Trophoblast cell (in vitro differentiated cells and primary cell): Measurements from ENCODE around the gene TRABD2B.

Source experiments
- DNase-seq, 2 donors: peaks; one replicate each; pipeline ENCODE4 v3.0.0-alpha.2; 2016
- H2AFZ ChIP-seq: 2 replicates; pipeline ENCODE4 v1.6.1; 2013; ENCODE audit warnings: low read length, moderate library complexity, mild to moderate bottlenecking; ENCODE audit not compliant: insufficient read depth, poor library complexity
- H2AK5ac ChIP-seq: 2 replicates; pipeline ENCODE4 v1.6.1; 2013; ENCODE audit warnings: mild to moderate bottlenecking, low read length
- H2BK120ac ChIP-seq: 2 replicates; pipeline ENCODE4 v1.6.1; 2013; ENCODE audit warnings: low read length, mild to moderate bottlenecking, moderate library complexity; ENCODE audit not compliant: insufficient read depth, poor library complexity
- H2BK12ac ChIP-seq: 2 replicates; pipeline ENCODE4 v1.6.1; 2013; ENCODE audit warnings: mild to moderate bottlenecking, low read length, moderate library complexity
- H2BK5ac ChIP-seq: 2 replicates; pipeline ENCODE4 v1.6.1; 2013; ENCODE audit warnings: low read length, low read depth, moderate library complexity, mild to moderate bottlenecking; ENCODE audit not compliant: poor library complexity
- H3K14ac ChIP-seq: 2 replicates; pipeline ENCODE4 v1.6.1; 2013; ENCODE audit warnings: mild to moderate bottlenecking, low read length
- H3K18ac ChIP-seq: 2 replicates; pipeline ENCODE4 v1.6.1; 2013; ENCODE audit warnings: mild to moderate bottlenecking, low read length
- H3K23ac ChIP-seq: 2 replicates; pipeline ENCODE4 v1.6.1; 2013; ENCODE audit warnings: low read length
- H3K27ac ChIP-seq: 2 replicates; pipeline ENCODE4 v1.5.1; 2013; ENCODE audit warnings: low read depth, mild to moderate bottlenecking, inconsistent platforms, low read length, moderate library complexity
- H3K27me3 ChIP-seq: 2 replicates; pipeline ENCODE4 v1.6.1; 2013; ENCODE audit warnings: inconsistent platforms, mild to moderate bottlenecking, low read length, moderate library complexity; ENCODE audit not compliant: insufficient read depth
- H3K36me3 ChIP-seq, 2 experiments: 1 replicate in 1 of 2; 2 replicates in 1 of 2; pipeline ENCODE4 v1.6.1; 2013; ENCODE audit warnings: low read length in 2 of 2, mild to moderate bottlenecking in 2 of 2, moderate library complexity in 1 of 2; ENCODE audit not compliant: insufficient read depth in 2 of 2, control insufficient read depth in 1 of 2
- H3K4ac ChIP-seq: 2 replicates; pipeline ENCODE4 v1.6.1; 2013; ENCODE audit warnings: low read depth, mild to moderate bottlenecking, low read length, moderate library complexity
- H3K4me1 ChIP-seq, 2 experiments: 1 replicate in 1 of 2; 2 replicates in 1 of 2; pipeline ENCODE4 v1.6.1; 2013; ENCODE audit warnings: low read length in 2 of 2, mild to moderate bottlenecking in 2 of 2, moderate library complexity in 1 of 2; ENCODE audit not compliant: insufficient read depth in 2 of 2, control insufficient read depth in 1 of 2
- H3K4me2 ChIP-seq: 2 replicates; pipeline ENCODE4 v1.6.1; 2013; ENCODE audit warnings: inconsistent platforms, mild to moderate bottlenecking, low read length, moderate library complexity
- H3K4me3 ChIP-seq: 2 replicates; pipeline ENCODE4 v1.5.1; 2013; ENCODE audit warnings: mild to moderate bottlenecking, low read depth, low read length, inconsistent platforms
- H3K79me1 ChIP-seq: one replicate; pipeline ENCODE4 v1.6.1; 2013; ENCODE audit warnings: low read length
- H3K79me2 ChIP-seq: 2 replicates; pipeline ENCODE4 v1.6.1; 2013; ENCODE audit warnings: low read length, mild to moderate bottlenecking; ENCODE audit not compliant: control insufficient read depth, insufficient read depth, poor library complexity
- H3K9ac ChIP-seq: 2 replicates; pipeline ENCODE4 v1.6.1; 2013; ENCODE audit warnings: mild to moderate bottlenecking, low read length
- H3K9me3 ChIP-seq: 2 replicates; pipeline ENCODE4 v1.6.1; 2013; ENCODE audit warnings: low read depth, mild to moderate bottlenecking, control low read depth, inconsistent platforms, low read length; ENCODE audit not compliant: insufficient read depth
- H4K12ac ChIP-seq: 2 replicates; pipeline ENCODE4 v1.6.1; 2013; ENCODE audit warnings: low read depth, mild to moderate bottlenecking, low read length, moderate library complexity
- H4K8ac ChIP-seq: 2 replicates; pipeline ENCODE4 v1.6.1; 2013; ENCODE audit warnings: low read depth, mild to moderate bottlenecking, low read length, moderate library complexity
- H4K91ac ChIP-seq: one replicate; pipeline ENCODE4 v1.6.1; 2013; ENCODE audit warnings: low read depth, mild to moderate bottlenecking, low read length, moderate library complexity
- WGBS: extraction: QIAGEN DNeasy Blood & Tissue Kit; methylation state at CpG from one replicate; pipeline ENCODE4 v1.1.7; 2013; ENCODE audit warnings: missing lambda C conversion rate; ENCODE audit not compliant: insufficient read length, insufficient coverage; ENCODE audit errors: extremely low coverage; 5-methylcytosine and 5-hydroxymethylcytosine counted together

TRABD2B gene

DNA sequence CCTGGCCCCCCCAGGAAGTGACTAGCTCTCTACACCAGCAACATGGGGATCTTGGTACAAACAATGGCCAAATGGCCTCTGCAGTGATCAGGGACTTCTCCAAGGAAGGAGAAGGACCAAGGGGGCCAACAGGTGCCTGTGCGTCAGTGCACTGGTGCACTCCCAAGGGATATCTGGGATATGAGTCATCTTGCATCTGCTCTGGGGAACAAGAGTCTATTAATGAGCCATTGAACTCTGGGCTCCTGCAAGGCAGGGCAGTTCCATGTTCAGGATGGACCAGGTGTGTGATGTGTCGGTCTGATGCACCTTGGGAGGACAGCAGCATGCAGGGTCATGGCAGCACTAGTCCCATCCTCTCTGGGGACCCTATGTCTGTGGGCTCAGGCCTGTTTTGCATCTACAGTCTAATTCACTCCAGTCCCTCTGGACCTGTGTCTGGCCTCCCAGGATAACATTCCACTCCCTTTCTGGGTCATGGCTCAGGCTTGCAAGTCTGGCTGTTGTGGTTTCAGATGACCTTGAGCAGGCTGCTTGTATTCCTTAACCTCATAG is 125.3 kb downstream of the TRABD2B start:
- Histone ChIP-seq H3K14ac (no peak overlapping the region), H4K12ac (no peak overlapping the region), H3K4ac (no peak overlapping the region), H2BK12ac (no peak overlapping the region), H3K4me1 (peaks cover 2 to 16% of the 10 kb centered on the region in 2 experiments), H2AFZ (no peak overlapping the region), H2BK5ac (no peak overlapping the region), H3K4me2 (no peak overlapping the region), H4K91ac (no peak overlapping the region), H3K36me3 (no peaks in the 10 kb centered on the region), H3K9me3 (no peaks in the 10 kb centered on the region), H3K79me1 (no peaks in the 10 kb centered on the region), H2AK5ac (no peak overlapping the region), H3K79me2 (no peaks in the 10 kb centered on the region), H3K18ac (no peak overlapping the region), H3K27ac (no peak overlapping the region), H3K4me3 (no peak overlapping the region), H2BK120ac (no peak overlapping the region), H4K8ac (no peak overlapping the region), H3K27me3 (no peaks in the 10 kb centered on the region), H3K9ac (no peak overlapping the region), H3K23ac (no peak overlapping the region)
- no CpG with 5 or more reads among the region's 2 CpGs for WGBS
- DNase-seq: peak in 1 of 2 donors; percentile 19

DNA sequence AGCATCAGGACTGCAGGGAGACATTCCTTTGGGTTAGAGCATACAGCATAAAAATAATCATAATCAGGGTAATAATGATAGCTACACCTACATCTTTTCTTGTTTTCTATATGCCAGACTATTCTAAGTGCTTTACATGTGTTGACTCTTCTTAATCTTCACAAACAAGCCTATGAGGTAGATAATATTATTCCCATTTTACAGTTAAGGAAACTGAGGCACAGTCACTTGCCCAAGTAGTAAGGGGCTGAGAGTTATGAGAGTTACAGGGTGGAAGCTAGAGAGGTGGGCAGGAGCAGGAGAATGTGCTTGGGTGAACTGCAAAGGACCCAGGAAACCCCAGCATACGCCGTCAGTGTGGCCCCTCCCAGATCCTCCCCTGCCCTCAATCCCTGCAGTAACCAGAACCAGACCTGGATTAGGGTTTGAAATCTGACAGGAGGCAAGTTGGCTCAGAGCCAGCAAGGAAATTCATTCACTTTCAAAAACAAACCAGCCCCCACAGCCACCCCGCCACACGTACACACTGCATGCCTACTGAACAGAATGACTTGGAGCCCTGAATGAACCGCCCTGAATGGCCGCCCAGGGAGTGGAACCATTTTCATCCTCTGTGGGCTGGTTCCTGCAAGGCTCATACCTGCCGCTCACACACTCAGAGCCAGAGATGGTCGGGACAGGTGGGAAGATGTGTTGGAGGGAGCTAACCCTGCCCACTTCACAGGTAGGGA is 126.1 kb downstream of the TRABD2B start:
- H3K79me1 ChIP-seq: no peaks in the 10 kb centered on the region
- H2BK12ac ChIP-seq: no peak overlapping the region
- H3K9ac ChIP-seq: no peak overlapping the region
- H3K4me1 ChIP-seq: peaks cover 2 to 10% of the 10 kb centered on the region in 2 experiments
- no peak overlapping the region for H3K4me2 ChIP-seq
- H3K36me3 ChIP-seq: no peaks in the 10 kb centered on the region
- no peak overlapping the region for H4K8ac ChIP-seq
- H3K23ac ChIP-seq: no peak overlapping the region
- H3K4me3 ChIP-seq: no peak overlapping the region
- H2AFZ ChIP-seq: no peak overlapping the region
- DNase-seq: no peak
- H2BK120ac ChIP-seq: no peak overlapping the region
- no peak overlapping the region for H3K27ac ChIP-seq
- no peak overlapping the region for H2AK5ac ChIP-seq
- no peaks in the 10 kb centered on the region for H3K27me3 ChIP-seq
- no peak overlapping the region for H4K91ac ChIP-seq
- H3K4ac ChIP-seq: no peak overlapping the region
- no peaks in the 10 kb centered on the region for H3K9me3 ChIP-seq
- no peak overlapping the region for H2BK5ac ChIP-seq
- no peak overlapping the region for H4K12ac ChIP-seq
- H3K18ac ChIP-seq: no peak overlapping the region
- no peaks in the 10 kb centered on the region for H3K79me2 ChIP-seq
- H3K14ac ChIP-seq: no peak overlapping the region
- no CpG with 5 or more reads among the region's 8 CpGs for WGBS

DNA sequence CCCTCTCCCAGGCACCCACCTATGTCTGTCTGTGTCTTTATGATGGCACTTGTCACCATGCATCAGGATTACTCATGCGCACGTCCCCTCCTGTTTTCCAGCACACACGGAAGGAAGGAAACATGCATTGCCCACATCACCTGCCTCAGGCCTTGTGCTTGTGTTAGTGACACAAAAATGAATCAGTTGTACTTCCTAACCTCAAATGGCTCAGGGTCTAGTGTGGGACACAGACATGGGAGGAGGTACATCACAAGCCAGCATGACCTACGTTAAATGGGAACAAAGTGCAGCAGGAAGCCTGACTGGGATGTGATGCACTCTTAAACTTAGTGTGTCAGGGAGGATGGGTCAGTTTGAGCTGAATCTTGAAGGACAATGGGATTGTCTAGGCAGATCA is 126.7 kb downstream of the TRABD2B start:
- H3K4me3 ChIP-seq: no peak overlapping the region
- no peak overlapping the region for H4K8ac ChIP-seq
- no CpG with 5 or more reads among the region's 4 CpGs for WGBS
- H2BK12ac ChIP-seq: no peak overlapping the region
- no peak overlapping the region for H4K12ac ChIP-seq
- no peak overlapping the region for H3K14ac ChIP-seq
- H3K23ac ChIP-seq: no peak overlapping the region
- no peak overlapping the region for H4K91ac ChIP-seq
- no peak overlapping the region for H3K4me2 ChIP-seq
- H2AK5ac ChIP-seq: no peak overlapping the region
- no peaks in the 10 kb centered on the region for H3K27me3 ChIP-seq
- no peaks in the 10 kb centered on the region for H3K79me2 ChIP-seq
- no peak overlapping the region for H3K18ac ChIP-seq
- no peaks in the 10 kb centered on the region for H3K9me3 ChIP-seq
- H2AFZ ChIP-seq: no peak overlapping the region
- peaks cover 0 to 5% of the 10 kb centered on the region in 2 experiments for H3K4me1 ChIP-seq
- H3K27ac ChIP-seq: no peak overlapping the region
- H3K79me1 ChIP-seq: no peaks in the 10 kb centered on the region
- no peak overlapping the region for H3K9ac ChIP-seq
- H2BK5ac ChIP-seq: no peak overlapping the region
- H2BK120ac ChIP-seq: no peak overlapping the region
- no peaks in the 10 kb centered on the region for H3K36me3 ChIP-seq
- H3K4ac ChIP-seq: no peak overlapping the region
- DNase-seq: no peak

DNA sequence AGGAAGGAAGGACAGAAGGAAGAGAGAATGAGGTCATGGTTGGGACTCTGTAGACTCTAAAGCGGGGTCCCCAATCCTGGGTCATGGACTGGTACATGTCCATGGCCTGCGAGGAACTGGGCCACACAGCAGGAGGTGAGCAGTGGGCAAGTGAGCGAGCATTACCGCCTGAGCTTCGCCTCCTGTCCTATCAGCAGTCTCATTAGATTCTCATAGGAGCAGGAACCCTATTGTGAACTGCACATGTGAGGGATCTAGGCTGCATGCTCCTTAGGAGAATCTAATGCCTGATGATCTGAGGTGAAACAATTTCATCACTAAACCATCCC is 128.9 kb downstream of the TRABD2B start:
- Histone ChIP-seq H3K18ac (no peak overlapping the region), H2AFZ (no peak overlapping the region), H3K4me3 (no peak overlapping the region), H2AK5ac (no peak overlapping the region), H3K79me1 (no peaks in the 10 kb centered on the region), H3K4ac (no peak overlapping the region), H2BK5ac (no peak overlapping the region), H2BK12ac (no peak overlapping the region), H3K27ac (no peak overlapping the region), H3K14ac (no peak overlapping the region), H4K12ac (no peak overlapping the region), H3K4me2 (no peak overlapping the region), H3K9me3 (no peaks in the 10 kb centered on the region), H3K9ac (no peak overlapping the region), H3K4me1 (peaks cover 0 to 5% of the 10 kb centered on the region in 2 experiments), H3K27me3 (no peaks in the 10 kb centered on the region), H3K79me2 (no peaks in the 10 kb centered on the region), H3K23ac (no peak overlapping the region), H2BK120ac (no peak overlapping the region), H3K36me3 (no peaks in the 10 kb centered on the region), H4K91ac (no peak overlapping the region), H4K8ac (no peak overlapping the region)
- no CpG with 5 or more reads among the region's 5 CpGs for WGBS
- DNase-seq: no peak
